DND-41 (cell line): ENCODE data around the gene RAPGEF1.

ENCODE experiments used
- ATAC-seq: fragments of 200-7000 bp; cut with Tn5 transposase; 3 replicates; pipeline ENCODE4 v1.9.1; 2021; ENCODE audit warnings: low read depth; ENCODE audit not compliant: insufficient read depth
- DNase-seq: peaks from one replicate; pipeline ENCODE4 v3.0.0-alpha.2; 2020
- H2AFZ ChIP-seq: 2 replicates; pipeline ENCODE4 v1.6.0; 2012; ENCODE audit warnings: low read depth, low read length
- H3K27ac ChIP-seq: 2 replicates; pipeline ENCODE4 v1.5.1; 2012; ENCODE audit warnings: low read length, inconsistent platforms
- H3K27me3 ChIP-seq: fragments of 200-600 bp; sonication (generic); 2 replicates; pipeline ENCODE4 v1.6.0; 2012; ENCODE audit warnings: low read length, mild to moderate bottlenecking, inconsistent platforms; ENCODE audit not compliant: insufficient read depth, poor library complexity
- H3K36me3 ChIP-seq: 2 replicates; pipeline ENCODE4 v1.5.1; 2012; ENCODE audit warnings: low read length, inconsistent platforms; ENCODE audit not compliant: insufficient read depth
- H3K4me1 ChIP-seq: 2 replicates; pipeline ENCODE4 v1.5.1; 2012; ENCODE audit warnings: mild to moderate bottlenecking, low read length; ENCODE audit not compliant: insufficient read depth
- H3K4me2 ChIP-seq: 2 replicates; pipeline ENCODE4 v1.6.0; 2012; ENCODE audit warnings: mild to moderate bottlenecking, moderate library complexity, low read length, inconsistent platforms; ENCODE audit not compliant: insufficient read depth
- H3K4me3 ChIP-seq, 2 experiments: fragments of 200-600 bp in 1 of 2; shearing (Covaris generic) in 1 of 2; 2 replicates each; pipeline ENCODE4 v1.5.1; 2012 to 2016; ENCODE audit warnings: inconsistent platforms in 2 of 2, low read length in 2 of 2, mild to moderate bottlenecking in 2 of 2, low read depth in 1 of 2, moderate library complexity in 1 of 2
- H3K79me2 ChIP-seq: 2 replicates; pipeline ENCODE4 v1.6.0; 2012; ENCODE audit warnings: low read length, inconsistent platforms; ENCODE audit not compliant: insufficient read depth
- H3K9ac ChIP-seq: 2 replicates; pipeline ENCODE4 v1.6.0; 2012; ENCODE audit warnings: low read depth, mild to moderate bottlenecking, inconsistent platforms, low read length, moderate library complexity
- H3K9me3 ChIP-seq: 2 replicates; pipeline ENCODE4 v1.5.1; 2012; ENCODE audit warnings: low read length, moderate library complexity, mild to moderate bottlenecking, inconsistent platforms; ENCODE audit not compliant: insufficient read depth, severe bottlenecking
- H4K20me1 ChIP-seq: 2 replicates; pipeline ENCODE4 v1.6.0; 2012; ENCODE audit warnings: low read length; ENCODE audit not compliant: insufficient read depth
- CTCF ChIP-seq: IDR thresholded peaks from 2 replicates; pipeline ENCODE4 v1.5.1; 2012; ENCODE audit warnings: borderline replicate concordance, low read length, moderate library complexity, mild to moderate bottlenecking; ENCODE audit not compliant: poor library complexity, severe bottlenecking; ENCODE audit errors: extremely low read depth
- EZH2 ChIP-seq: IDR thresholded peaks from 3 replicates; pipeline ENCODE4 v1.6.1; 2012; ENCODE audit warnings: borderline replicate concordance, low read depth, mild to moderate bottlenecking, moderate library complexity, low read length, inconsistent platforms; ENCODE audit not compliant: severe bottlenecking

RAPGEF1 gene

GRCh38 chr9:131620764-131621520 is 118.9 kb downstream of the RAPGEF1 start:
- TF ChIP-seq EZH2 (no peak), CTCF (no peak)
- DNase-seq, result no peak
- H3K4me2 ChIP-seq, result no peak overlapping the region
- no peaks in the 10 kb centered on the region for H3K4me1 ChIP-seq
- no peaks in the 10 kb centered on the region for H4K20me1 ChIP-seq
- H3K9ac ChIP-seq, result no peak overlapping the region
- ATAC-seq, result no peak
- H3K79me2 ChIP-seq, result no peaks in the 10 kb centered on the region
- H3K27me3 ChIP-seq, result no peaks in the 10 kb centered on the region
- H3K27ac ChIP-seq, result no peak overlapping the region; the same call in 1 of the 2 replicates
- no peak overlapping the region for H3K4me3 ChIP-seq
- H3K36me3 ChIP-seq, result peaks cover 72% of the 10 kb centered on the region
- no peaks in the 10 kb centered on the region for H3K9me3 ChIP-seq
- no peak overlapping the region for H2AFZ ChIP-seq

GRCh38 chr9:131619680-131620079 is 120.2 kb downstream of the RAPGEF1 start:
- H3K9me3 ChIP-seq, result no peaks in the 10 kb centered on the region
- peaks cover 66% of the 10 kb centered on the region for H3K36me3 ChIP-seq
- no peak overlapping the region for H3K4me2 ChIP-seq
- no peaks in the 10 kb centered on the region for H3K27me3 ChIP-seq
- no peaks in the 10 kb centered on the region for H4K20me1 ChIP-seq
- H2AFZ ChIP-seq, result no peak overlapping the region
- DNase-seq (no peak), ATAC-seq (no peak)
- no peak for TF ChIP-seq EZH2
- TF ChIP-seq CTCF, result no peak
- H3K4me1 ChIP-seq, result no peaks in the 10 kb centered on the region
- H3K4me3 ChIP-seq, result no peak overlapping the region
- no peak overlapping the region for H3K9ac ChIP-seq
- no peaks in the 10 kb centered on the region for H3K79me2 ChIP-seq
- H3K27ac ChIP-seq, result no peak overlapping the region

GRCh38 chr9:131618785-131619184 is 121.1 kb downstream of the RAPGEF1 start:
- Histone ChIP-seq H3K4me3 (no peak overlapping the region), H3K36me3 (peaks cover 57% of the 10 kb centered on the region), H3K4me2 (no peak overlapping the region), H3K27me3 (no peaks in the 10 kb centered on the region), H4K20me1 (no peaks in the 10 kb centered on the region), H3K9me3 (no peaks in the 10 kb centered on the region), H2AFZ (no peak overlapping the region), H3K79me2 (no peaks in the 10 kb centered on the region), H3K27ac (no peak overlapping the region), H3K4me1 (no peaks in the 10 kb centered on the region), H3K9ac (no peak overlapping the region)
- DNase-seq, result no peak
- no peak for ATAC-seq
- TF ChIP-seq EZH2 (no peak), CTCF (no peak)

GRCh38 chr9:131618071-131618479 is 121.8 kb downstream of the RAPGEF1 start:
- Histone ChIP-seq H3K4me3 (no peak overlapping the region), H2AFZ (no peak overlapping the region), H3K79me2 (no peaks in the 10 kb centered on the region), H3K27me3 (no peaks in the 10 kb centered on the region), H3K9ac (no peak overlapping the region), H3K4me2 (no peak overlapping the region), H3K4me1 (no peaks in the 10 kb centered on the region), H4K20me1 (no peaks in the 10 kb centered on the region), H3K27ac (no peak overlapping the region), H3K9me3 (no peaks in the 10 kb centered on the region), H3K36me3 (peaks cover 61% of the 10 kb centered on the region)
- TF ChIP-seq EZH2, result no peak
- TF ChIP-seq CTCF, result no peak
- ATAC-seq (no peak), DNase-seq (no peak)
